NT2/D1 (cell line): ENCODE measurements around the gene AMDHD1.
A peak's percentile ranks its signal among the peaks of the same experiment; 100 is the strongest.

Experiments
- DNase-seq: peaks from one replicate; pipeline ENCODE4 v3.0.0-alpha.2; 2011; ENCODE audit warnings: low read depth, low spot score
- H3K27me3 ChIP-seq: 2 replicates; pipeline ENCODE4 v1.6.0; 2011; ENCODE audit warnings: mild to moderate bottlenecking; ENCODE audit not compliant: insufficient read length, insufficient read depth
- H3K36me3 ChIP-seq: 2 replicates; pipeline ENCODE4 v1.6.1; 2011; ENCODE audit warnings: mild to moderate bottlenecking, low read length, mixed read lengths; ENCODE audit not compliant: insufficient read depth, insufficient read length
- H3K4me1 ChIP-seq: 2 replicates; pipeline ENCODE4 v1.5.1; 2011; ENCODE audit not compliant: insufficient read depth, insufficient read length
- H3K4me3 ChIP-seq: 2 replicates; pipeline ENCODE4 v1.5.1; 2011; ENCODE audit warnings: low read depth; ENCODE audit not compliant: insufficient read length
- H3K9ac ChIP-seq: 2 replicates; pipeline ENCODE4 v1.6.0; 2011; ENCODE audit warnings: low read depth; ENCODE audit not compliant: insufficient read length
- H3K9me3 ChIP-seq: 2 replicates; pipeline ENCODE4 v1.5.1; 2011; ENCODE audit warnings: mild to moderate bottlenecking, low read length; ENCODE audit not compliant: insufficient read depth
- SUZ12 ChIP-seq: IDR thresholded peaks from 2 replicates; pipeline ENCODE4 v1.6.1; 2011; ENCODE audit not compliant: insufficient read length, insufficient read depth; ENCODE audit errors: extremely low read depth
- YY1 ChIP-seq: IDR thresholded peaks from 2 replicates; pipeline ENCODE4 v1.6.1; 2011; ENCODE audit not compliant: insufficient read length, insufficient read depth
- ZNF274 ChIP-seq: IDR thresholded peaks from 2 replicates; pipeline ENCODE4 v1.6.1; 2011; ENCODE audit warnings: mild to moderate bottlenecking, low read depth, low read length

The AMDHD1 gene

GRCh38 chr12:95922231-95922630 is 20.9 kb upstream of the AMDHD1 start:
- Histone ChIP-seq H3K4me3 (no peak overlapping the region), H3K27me3 (no peaks in the 10 kb centered on the region), H3K9ac (no peak overlapping the region), H3K9me3 (no peaks in the 10 kb centered on the region), H3K4me1 (no peaks in the 10 kb centered on the region), H3K36me3 (no peaks in the 10 kb centered on the region)
- no peak for DNase-seq
- TF ChIP-seq SUZ12 (no peak), ZNF274 (no peak), YY1 (no peak)

GRCh38 chr12:95940514-95940913 is 2.6 kb upstream of the AMDHD1 start:
- no peak overlapping the region for H3K4me3 ChIP-seq
- no peaks in the 10 kb centered on the region for H3K36me3 ChIP-seq
- TF ChIP-seq ZNF274 (no peak), SUZ12 (no peak), YY1 (no peak)
- H3K4me1 ChIP-seq = no peaks in the 10 kb centered on the region
- H3K9me3 ChIP-seq = no peaks in the 10 kb centered on the region
- DNase-seq = no peak
- H3K9ac ChIP-seq = no peak overlapping the region
- H3K27me3 ChIP-seq = peaks cover 14% of the 10 kb centered on the region

- Histone ChIP-seq H3K9me3 (no peaks in the 10 kb centered on the region), H3K27me3 (peaks cover 14% of the 10 kb centered on the region), H3K36me3 (no peaks in the 10 kb centered on the region), H3K4me1 (no peaks in the 10 kb centered on the region), H3K4me3 (peak overlapping the region; percentile 83), H3K9ac (peak overlapping the region; percentile 91)
- DNase-seq = no peak
- no peak for TF ChIP-seq ZNF274
- no peak for TF ChIP-seq SUZ12
- TF ChIP-seq YY1 = no peak
These were observed 1.0 kb upstream of the AMDHD1 start for GRCh38 chr12:95942101-95942523.

- peak; percentile 47 for DNase-seq
- TF ChIP-seq ZNF274 (no peak), SUZ12 (no peak), YY1 (no peak)
- Histone ChIP-seq H3K27me3 (peaks cover 14% of the 10 kb centered on the region), H3K4me3 (peak within 1 kb of the TSS; percentile 83), H3K9me3 (no peaks in the 10 kb centered on the region), H3K4me1 (no peaks in the 10 kb centered on the region), H3K36me3 (no peaks in the 10 kb centered on the region), H3K9ac (peak within 1 kb of the TSS; percentile 92)
These were observed 404 bp upstream of the AMDHD1 start, which contains the start of gene CCDC38 for GRCh38 chr12:95942524-95943329. Gene CCDC38 (minus strand): TSS chr12:95942614. CDS start chr12:95936509, 6,105 bp downstream.

- H3K36me3 ChIP-seq = no peaks in the 10 kb centered on the region
- DNase-seq = no peak
- peaks cover 14% of the 10 kb centered on the region for H3K27me3 ChIP-seq
- H3K9ac ChIP-seq = no peak overlapping the region
- H3K9me3 ChIP-seq = no peaks in the 10 kb centered on the region
- no peak for TF ChIP-seq YY1
- H3K4me1 ChIP-seq = no peaks in the 10 kb centered on the region
- H3K4me3 ChIP-seq = no peak overlapping the region
These were observed 1.1 kb downstream of the AMDHD1 start for GRCh38 chr12:95944108-95944704.

- Histone ChIP-seq H3K36me3 (no peaks in the 10 kb centered on the region), H3K4me3 (no peak overlapping the region), H3K4me1 (no peaks in the 10 kb centered on the region), H3K9ac (no peak overlapping the region), H3K27me3 (peaks cover 1% of the 10 kb centered on the region), H3K9me3 (no peaks in the 10 kb centered on the region)
- DNase-seq = no peak
- TF ChIP-seq YY1 (no peak), SUZ12 (no peak), ZNF274 (no peak)
These were observed 6.5 kb downstream of the AMDHD1 start for GRCh38 chr12:95949477-95950206.

GRCh38 chr12:95951515-95951914 is 8.4 kb downstream of the AMDHD1 start:
- no peak for DNase-seq
- H3K36me3 ChIP-seq = no peaks in the 10 kb centered on the region
- TF ChIP-seq YY1 (no peak), ZNF274 (no peak), SUZ12 (no peak)
- no peaks in the 10 kb centered on the region for H3K9me3 ChIP-seq
- no peak overlapping the region for H3K9ac ChIP-seq
- no peak overlapping the region for H3K4me3 ChIP-seq
- no peaks in the 10 kb centered on the region for H3K4me1 ChIP-seq
- H3K27me3 ChIP-seq = no peaks in the 10 kb centered on the region
